ENCODE measurements around the gene CTAGE1. TPM values are rescaled to one million over a fixed set of nuclear protein-coding genes. Genes with fewer than 3 reads are reported as not detected.

CTAGE1 gene
- total and polyA plus RNA-seq, 10 of the 15 experiments (the other 5 are each of a cell fraction or from before 2014, with no cell fraction given) = 0.01 TPM; not detected in 9

DNA sequence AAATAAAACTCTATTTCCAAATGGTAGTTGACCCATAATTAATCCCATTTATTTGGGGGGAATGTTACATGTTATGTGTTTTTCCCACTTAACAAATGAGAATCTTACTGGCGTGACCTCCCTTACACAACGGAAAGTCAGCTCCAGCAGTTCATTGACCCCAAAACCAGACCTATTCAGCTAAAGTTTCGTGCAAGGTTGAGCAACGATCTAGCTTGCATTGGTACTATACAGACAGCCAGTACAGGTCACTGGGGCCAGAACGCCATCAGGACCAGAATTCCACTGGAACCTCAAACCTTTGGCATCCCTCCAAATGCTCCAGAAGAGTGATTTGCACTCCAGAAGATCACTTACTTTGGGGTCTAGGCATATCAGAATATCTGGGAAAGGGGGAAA lies 6.8 kb upstream of the CTAGE1 start (continued):
- TF ChIP-seq, protein P1, sequence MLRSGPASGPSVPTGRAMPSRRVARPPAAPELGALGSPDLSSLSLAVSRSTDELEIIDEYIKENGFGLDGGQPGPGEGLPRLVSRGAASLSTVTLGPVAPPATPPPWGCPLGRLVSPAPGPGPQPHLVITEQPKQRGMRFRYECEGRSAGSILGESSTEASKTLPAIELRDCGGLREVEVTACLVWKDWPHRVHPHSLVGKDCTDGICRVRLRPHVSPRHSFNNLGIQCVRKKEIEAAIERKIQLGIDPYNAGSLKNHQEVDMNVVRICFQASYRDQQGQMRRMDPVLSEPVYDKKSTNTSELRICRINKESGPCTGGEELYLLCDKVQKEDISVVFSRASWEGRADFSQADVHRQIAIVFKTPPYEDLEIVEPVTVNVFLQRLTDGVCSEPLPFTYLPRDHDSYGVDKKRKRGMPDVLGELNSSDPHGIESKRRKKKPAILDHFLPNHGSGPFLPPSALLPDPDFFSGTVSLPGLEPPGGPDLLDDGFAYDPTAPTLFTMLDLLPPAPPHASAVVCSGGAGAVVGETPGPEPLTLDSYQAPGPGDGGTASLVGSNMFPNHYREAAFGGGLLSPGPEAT (IDR thresholded peaks at IDR 0.05; ENCODE audit: low read depth) = no peak
- TF ChIP-seq, protein P2, sequence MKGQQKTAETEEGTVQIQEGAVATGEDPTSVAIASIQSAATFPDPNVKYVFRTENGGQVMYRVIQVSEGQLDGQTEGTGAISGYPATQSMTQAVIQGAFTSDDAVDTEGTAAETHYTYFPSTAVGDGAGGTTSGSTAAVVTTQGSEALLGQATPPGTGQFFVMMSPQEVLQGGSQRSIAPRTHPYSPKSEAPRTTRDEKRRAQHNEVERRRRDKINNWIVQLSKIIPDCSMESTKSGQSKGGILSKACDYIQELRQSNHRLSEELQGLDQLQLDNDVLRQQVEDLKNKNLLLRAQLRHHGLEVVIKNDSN (IDR thresholded peaks at IDR 0.05; ENCODE audit: borderline replicate concordance, extremely low read length, insufficient read depth, low read depth, low read length) = no peak
- TF ChIP-seq, protein P3, sequence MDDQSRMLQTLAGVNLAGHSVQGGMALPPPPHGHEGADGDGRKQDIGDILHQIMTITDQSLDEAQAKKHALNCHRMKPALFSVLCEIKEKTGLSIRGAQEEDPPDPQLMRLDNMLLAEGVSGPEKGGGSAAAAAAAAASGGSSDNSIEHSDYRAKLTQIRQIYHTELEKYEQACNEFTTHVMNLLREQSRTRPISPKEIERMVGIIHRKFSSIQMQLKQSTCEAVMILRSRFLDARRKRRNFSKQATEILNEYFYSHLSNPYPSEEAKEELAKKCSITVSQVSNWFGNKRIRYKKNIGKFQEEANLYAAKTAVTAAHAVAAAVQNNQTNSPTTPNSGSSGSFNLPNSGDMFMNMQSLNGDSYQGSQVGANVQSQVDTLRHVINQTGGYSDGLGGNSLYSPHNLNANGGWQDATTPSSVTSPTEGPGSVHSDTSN (IDR thresholded peaks at IDR 0.05; ENCODE audit: insufficient replicate concordance, low read depth, low read length) = no peak
- TF ChIP-seq, protein P4, sequence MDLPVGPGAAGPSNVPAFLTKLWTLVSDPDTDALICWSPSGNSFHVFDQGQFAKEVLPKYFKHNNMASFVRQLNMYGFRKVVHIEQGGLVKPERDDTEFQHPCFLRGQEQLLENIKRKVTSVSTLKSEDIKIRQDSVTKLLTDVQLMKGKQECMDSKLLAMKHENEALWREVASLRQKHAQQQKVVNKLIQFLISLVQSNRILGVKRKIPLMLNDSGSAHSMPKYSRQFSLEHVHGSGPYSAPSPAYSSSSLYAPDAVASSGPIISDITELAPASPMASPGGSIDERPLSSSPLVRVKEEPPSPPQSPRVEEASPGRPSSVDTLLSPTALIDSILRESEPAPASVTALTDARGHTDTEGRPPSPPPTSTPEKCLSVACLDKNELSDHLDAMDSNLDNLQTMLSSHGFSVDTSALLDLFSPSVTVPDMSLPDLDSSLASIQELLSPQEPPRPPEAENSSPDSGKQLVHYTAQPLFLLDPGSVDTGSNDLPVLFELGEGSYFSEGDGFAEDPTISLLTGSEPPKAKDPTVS (IDR thresholded peaks at IDR 0.05; ENCODE audit: low read depth, low read length) = no peak

DNA sequence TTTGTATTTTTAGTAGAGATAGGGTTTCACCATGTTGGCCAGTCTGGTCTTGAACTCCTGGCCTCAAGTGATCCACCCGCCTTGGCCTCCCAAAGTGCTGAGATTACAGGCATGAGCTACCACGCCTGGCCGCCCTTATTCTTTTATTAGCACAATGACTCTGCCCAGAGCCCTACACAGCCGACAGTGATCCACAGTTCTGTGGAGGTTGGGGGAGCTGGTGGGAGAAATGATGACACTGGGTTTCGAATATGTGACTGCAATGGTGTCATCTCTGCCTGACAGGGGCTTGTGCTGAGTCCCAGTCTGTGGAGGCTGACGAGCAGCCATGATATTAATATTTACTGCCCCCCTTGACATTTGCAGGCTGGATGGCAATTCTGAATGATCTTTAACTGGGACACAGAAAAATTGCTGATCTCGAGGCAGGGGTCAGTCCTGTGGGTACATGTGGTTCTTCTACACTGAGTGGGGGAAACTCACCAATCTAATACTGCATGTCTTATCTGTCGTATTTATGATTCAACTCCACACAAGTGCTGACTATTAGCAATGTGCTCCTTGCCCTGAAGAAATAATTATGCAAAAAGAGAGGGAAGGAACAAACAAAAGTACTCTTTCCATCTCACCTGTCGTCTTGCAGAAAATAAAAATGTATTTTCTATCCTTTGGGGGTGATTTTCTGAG lies 6.3 kb upstream of the CTAGE1 start:
- no peak overlapping the region for H3K4me3 ChIP-seq
- no peaks in the 10 kb centered on the region for H4K20me1 ChIP-seq (ENCODE audit: control insufficient read depth, insufficient read depth)
- H2AFZ ChIP-seq (ENCODE audit: control insufficient read depth, low read depth, low read length) = no peak overlapping the region
- H3K4me2 ChIP-seq (ENCODE audit: control insufficient read depth, insufficient read depth) = no peak overlapping the region
- WGBS (ENCODE audit: insufficient coverage, insufficient replicate concordance, low lambda C conversion rate, missing lambda C conversion rate) = 17% methylated on average over 9 of the region's 9 CpGs
- ChIA-PET SMC1A (ENCODE audit: uncharacterized antibody, unreplicated experiment) (interaction anchor here (0.6 to 1.0 kb wide), 2 partner anchors 16 to 110 kb away, joined by 3 read pairs; no protein-coding TSS in a partner anchor), RAD21 (ENCODE audit: unreplicated experiment) (no interaction called here), CTCF (no interaction called here), POLR2A (no interaction called here)
- ATAC-seq (no peak), FAIRE-seq (no peak), DNase-seq (ENCODE audit: low read depth, low spot score) (no peak)
- H3K79me2 ChIP-seq (ENCODE audit: control insufficient read depth, insufficient read depth, low read length) = no peaks in the 10 kb centered on the region
- in situ Hi-C loops (cut with MboI) = no loop called here
- intact Hi-C loops (cut with micrococcal nuclease; ENCODE audit: unreplicated experiment) = no loop called here
- no peak overlapping the region for H3K9ac ChIP-seq (ENCODE audit: control insufficient read depth, insufficient read depth, low read length)
- no peaks in the 10 kb centered on the region; the same call in 2 of the 3 replicates for H3K9me3 ChIP-seq (replicated peaks; ENCODE audit: control insufficient read depth, insufficient read depth, low read length)
- no peaks in the 10 kb centered on the region for H3K36me3 ChIP-seq (ENCODE audit: control insufficient read depth in 2 of 2, insufficient read depth in 2 of 2, low read length in 1 of 2)
- no peak overlapping the region for H3K27ac ChIP-seq (ENCODE audit: control insufficient read depth, insufficient read depth)
- no peaks in the 10 kb centered on the region; a peak in 1 of 4 replicates for H3K27me3 ChIP-seq (replicated peaks in 1 of 2; ENCODE audit: control insufficient read depth in 2 of 2, insufficient read depth in 2 of 2, low read length in 1 of 2)
- H3K4me1 ChIP-seq (ENCODE audit: control insufficient read depth, insufficient read depth, low read length) = no peaks in the 10 kb centered on the region
- no TSS peak for BruUV-seq (replicated peaks)
- TF ChIP-seq BRCA1 (IDR thresholded peaks at IDR 0.05; ENCODE audit: low read depth, low read length) = no peak
- no peak for TF ChIP-seq ZNF274 (IDR thresholded peaks at IDR 0.05; ENCODE audit: insufficient read depth, insufficient read length)
- no peak for TF ChIP-seq JUND (IDR thresholded peaks at IDR 0.05; ENCODE audit: low read depth, low read length)
- TF ChIP-seq PML (IDR thresholded peaks at IDR 0.05; ENCODE audit: low read length) = no peak
- no peak for TF ChIP-seq FOXK2 (IDR thresholded peaks at IDR 0.05)
- no peak for TF ChIP-seq ATF7 (IDR thresholded peaks at IDR 0.05; ENCODE audit: low read depth)
- no peak for TF ChIP-seq RB1 (IDR thresholded peaks at IDR 0.05; ENCODE audit: borderline replicate concordance)
- no peak for TF ChIP-seq NR2C1 (IDR thresholded peaks at IDR 0.05)
- no peak for TF ChIP-seq CBFB (IDR thresholded peaks at IDR 0.05; ENCODE audit: low read depth)
- TF ChIP-seq NFIC (IDR thresholded peaks at IDR 0.05; ENCODE audit: low read depth, low read length) = no peak
- no peak for TF ChIP-seq BHLHE40 (IDR thresholded peaks at IDR 0.05; ENCODE audit: borderline replicate concordance in 1 of 2, low read depth in 2 of 2, low read length in 1 of 2)
- TF ChIP-seq ZNF384 (IDR thresholded peaks at IDR 0.05; ENCODE audit: borderline replicate concordance, low read depth, low read length) = no peak
- no peak for TF ChIP-seq ETV6 (conservative IDR thresholded peaks at IDR 0.05 in 1 of 2, IDR thresholded peaks at IDR 0.05 in 1 of 2; ENCODE audit: borderline replicate concordance in 1 of 2, low read depth in 1 of 2)
- no peak for TF ChIP-seq KLF5 (IDR thresholded peaks at IDR 0.05; ENCODE audit: partially characterized antibody)

All from GM12878 (cell line).